ENCODE results near the gene SLC7A9.

DNA sequence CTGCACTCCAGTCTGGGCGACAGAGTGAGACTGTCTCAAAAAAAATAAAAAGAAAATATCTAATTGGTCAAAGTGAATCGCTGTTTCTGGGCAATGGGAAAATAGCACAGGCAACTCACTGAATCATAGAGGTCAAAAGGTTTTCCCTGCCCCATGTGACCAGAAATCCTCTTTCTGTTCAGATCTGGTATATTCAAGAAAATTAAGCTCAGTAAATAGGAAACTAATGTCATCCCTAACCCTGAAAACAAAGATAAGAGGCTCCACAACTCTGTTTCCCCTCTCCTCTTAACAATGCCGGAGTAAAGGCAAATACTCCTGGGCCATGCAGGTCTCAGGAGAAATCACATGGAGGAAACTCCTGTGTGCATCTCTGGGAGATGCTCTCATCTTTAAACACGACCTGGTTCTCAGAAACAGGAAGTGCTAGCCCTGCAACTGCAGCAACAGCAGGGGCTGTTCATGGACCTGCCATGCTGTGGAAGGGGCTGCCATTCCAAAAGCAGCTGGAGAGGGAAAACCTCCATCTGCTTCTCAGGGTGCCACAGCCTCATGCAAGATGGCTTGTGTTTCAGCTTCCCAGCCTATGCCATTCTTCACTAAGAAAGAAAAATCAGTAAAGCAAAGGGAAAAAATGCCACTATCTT lies 47.5 kb upstream of the SLC7A9 start:
- TF ChIP-seq, protein P1, sequence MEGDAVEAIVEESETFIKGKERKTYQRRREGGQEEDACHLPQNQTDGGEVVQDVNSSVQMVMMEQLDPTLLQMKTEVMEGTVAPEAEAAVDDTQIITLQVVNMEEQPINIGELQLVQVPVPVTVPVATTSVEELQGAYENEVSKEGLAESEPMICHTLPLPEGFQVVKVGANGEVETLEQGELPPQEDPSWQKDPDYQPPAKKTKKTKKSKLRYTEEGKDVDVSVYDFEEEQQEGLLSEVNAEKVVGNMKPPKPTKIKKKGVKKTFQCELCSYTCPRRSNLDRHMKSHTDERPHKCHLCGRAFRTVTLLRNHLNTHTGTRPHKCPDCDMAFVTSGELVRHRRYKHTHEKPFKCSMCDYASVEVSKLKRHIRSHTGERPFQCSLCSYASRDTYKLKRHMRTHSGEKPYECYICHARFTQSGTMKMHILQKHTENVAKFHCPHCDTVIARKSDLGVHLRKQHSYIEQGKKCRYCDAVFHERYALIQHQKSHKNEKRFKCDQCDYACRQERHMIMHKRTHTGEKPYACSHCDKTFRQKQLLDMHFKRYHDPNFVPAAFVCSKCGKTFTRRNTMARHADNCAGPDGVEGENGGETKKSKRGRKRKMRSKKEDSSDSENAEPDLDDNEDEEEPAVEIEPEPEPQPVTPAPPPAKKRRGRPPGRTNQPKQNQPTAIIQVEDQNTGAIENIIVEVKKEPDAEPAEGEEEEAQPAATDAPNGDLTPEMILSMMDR (IDR thresholded peaks at IDR 0.05; ENCODE audit: low read length), result no peak
- no peak for TF ChIP-seq EZH2 (IDR thresholded peaks at IDR 0.05; ENCODE audit: borderline replicate concordance, low read length)

All from OCI-LY1 (cell line).